Loucy (cell line): ENCODE results near the gene ZNF513.

Source experiments
- CTCF ChIP-seq: fragments of 200-600 bp; sonication (generic); conservative IDR thresholded peaks from 2 replicates; pipeline ENCODE4 v1.5.1; 2014; ENCODE audit warnings: mild to moderate bottlenecking, antibody characterized with exemption, low read length
- EZH2phosphoT487 ChIP-seq: fragments of 200-600 bp; IDR thresholded peaks from 2 replicates; pipeline ENCODE4 v1.6.1; 2018; ENCODE audit warnings: antibody characterized with exemption, mild to moderate bottlenecking, moderate library complexity, borderline replicate concordance

- TF ChIP-seq CTCF (no peak), EZH2phosphoT487 (no peak)
Measured at GRCh38 chr2:27381577-27382181, 1.1 kb upstream of the ZNF513 start.
